Activated naive CD4-positive, alpha-beta T cell treated with anti-CD3 and anti-CD28 coated beads, Interleukin-2, amount 10 ng/mL, durations not matched to agents 7 days and 5 days (primary cell): ENCODE measurements around the gene HPCAL4.
A peak's percentile ranks its signal among the peaks of the same experiment; 100 is the strongest.

Experiments
- CTCF ChIA-PET: fragments of 350-600 bp; sonication (Branson Sonifier 250); formaldehyde crosslinking; loops from one replicate; lab custom pipeline; 2021; ENCODE audit warnings: antibody characterized with exemption; lab: Charles Lee
- DNase-seq: peaks from one replicate; pipeline ENCODE4 v3.0.0-alpha.2; 2020
- H3K27ac Mint-ChIP-seq: one replicate; pipeline ENCODE4 v1.8.0; 2021; ENCODE audit warnings: mild to moderate bottlenecking, moderate library complexity, mixed read lengths
- H3K27me3 Mint-ChIP-seq: one replicate; pipeline ENCODE4 v1.8.0; 2021; ENCODE audit warnings: mild to moderate bottlenecking, mixed read lengths
- H3K36me3 Mint-ChIP-seq: one replicate; pipeline ENCODE4 v1.8.0; 2021; ENCODE audit warnings: mixed read lengths
- H3K4me1 Mint-ChIP-seq: one replicate; pipeline ENCODE4 v1.8.0; 2021; ENCODE audit warnings: mixed read lengths
- H3K4me3 Mint-ChIP-seq: one replicate; pipeline ENCODE4 v1.8.0; 2021; ENCODE audit warnings: mild to moderate bottlenecking, moderate library complexity, mixed read lengths
- H3K9me3 Mint-ChIP-seq: one replicate; pipeline ENCODE4 v1.8.0; 2021; ENCODE audit warnings: mixed read lengths

HPCAL4 gene

GRCh38 chr1:39679821-39680220 is 11.4 kb downstream of the HPCAL4 start:
- no peaks in the 10 kb centered on the region for H3K36me3 Mint-ChIP-seq
- no peak overlapping the region for H3K27ac Mint-ChIP-seq
- peaks cover 23% of the 10 kb centered on the region for H3K4me1 Mint-ChIP-seq
- H3K9me3 Mint-ChIP-seq = no peaks in the 10 kb centered on the region
- no peak for DNase-seq
- CTCF ChIA-PET = interaction anchor here (1.5 to 3.4 kb wide), 2 partner anchors 11 to 22 kb away, joined by 3 to 17 read pairs; partner anchors contain the start of gene HPCAL4
- peaks cover 48% of the 10 kb centered on the region for H3K27me3 Mint-ChIP-seq
- no peak overlapping the region for H3K4me3 Mint-ChIP-seq

GRCh38 chr1:39678889-39679288 is 12.3 kb downstream of the HPCAL4 start:
- DNase-seq = no peak
- Mint-ChIP-seq H3K27ac (no peak overlapping the region), H3K27me3 (peaks cover 46% of the 10 kb centered on the region), H3K4me3 (no peak overlapping the region), H3K4me1 (peaks cover 19% of the 10 kb centered on the region), H3K9me3 (no peaks in the 10 kb centered on the region), H3K36me3 (no peaks in the 10 kb centered on the region)
- CTCF ChIA-PET = interaction anchor here (1.5 to 3.4 kb wide), 2 partner anchors 12 to 21 kb away, joined by 3 to 17 read pairs; partner anchors contain the start of gene HPCAL4

GRCh38 chr1:39677645-39678044 is 13.6 kb downstream of the HPCAL4 start:
- Mint-ChIP-seq H3K9me3 (no peaks in the 10 kb centered on the region), H3K4me1 (peaks cover 16% of the 10 kb centered on the region), H3K27me3 (peaks cover 46% of the 10 kb centered on the region), H3K36me3 (no peaks in the 10 kb centered on the region), H3K4me3 (no peak overlapping the region), H3K27ac (no peak overlapping the region)
- DNase-seq = no peak
- CTCF ChIA-PET = no interaction called here

- H3K27ac Mint-ChIP-seq = no peak overlapping the region
- H3K9me3 Mint-ChIP-seq = no peaks in the 10 kb centered on the region
- no peak for DNase-seq
- peaks cover 46% of the 10 kb centered on the region for H3K27me3 Mint-ChIP-seq
- peaks cover 18% of the 10 kb centered on the region for H3K4me1 Mint-ChIP-seq
- no peak overlapping the region for H3K4me3 Mint-ChIP-seq
- no peaks in the 10 kb centered on the region for H3K36me3 Mint-ChIP-seq
- CTCF ChIA-PET = interaction anchor here (1.5 kb wide), 1 partner anchor 19 kb away, joined by 5 read pairs; no protein-coding TSS in a partner anchor
Measured at GRCh38 chr1:39676948-39677548, 14.2 kb downstream of the HPCAL4 start.

- no peak for DNase-seq
- Mint-ChIP-seq H3K27me3 (peaks cover 54% of the 10 kb centered on the region), H3K36me3 (no peaks in the 10 kb centered on the region), H3K9me3 (no peaks in the 10 kb centered on the region), H3K4me1 (peaks cover 4% of the 10 kb centered on the region), H3K27ac (no peak overlapping the region), H3K4me3 (no peak overlapping the region)
- CTCF ChIA-PET = interaction anchor here (10.3 kb wide), 1 partner anchor 17 kb away, joined by 115 read pairs; no protein-coding TSS in a partner anchor
Measured at GRCh38 chr1:39675220-39675619, 16.0 kb downstream of the HPCAL4 start.

GRCh38 chr1:39673215-39673614 is 18.0 kb downstream of the HPCAL4 start:
- CTCF ChIA-PET = interaction anchor here (0.7 to 10.3 kb wide), 14 partner anchors 8 to 565 kb away, joined by 3 to 115 read pairs (median 4); partner anchors contain the start of gene HPCAL4
- Mint-ChIP-seq H3K4me1 (peaks cover 2% of the 10 kb centered on the region), H3K9me3 (no peaks in the 10 kb centered on the region), H3K27me3 (peaks cover 63% of the 10 kb centered on the region), H3K4me3 (no peak overlapping the region), H3K36me3 (no peaks in the 10 kb centered on the region), H3K27ac (no peak overlapping the region)
- no peak for DNase-seq

- H3K4me3 Mint-ChIP-seq = no peak overlapping the region
- peaks cover 4% of the 10 kb centered on the region for H3K4me1 Mint-ChIP-seq
- no peak overlapping the region for H3K27ac Mint-ChIP-seq
- H3K36me3 Mint-ChIP-seq = no peaks in the 10 kb centered on the region
- peak; percentile 55 for DNase-seq
- peaks cover 66% of the 10 kb centered on the region for H3K27me3 Mint-ChIP-seq
- no peaks in the 10 kb centered on the region for H3K9me3 Mint-ChIP-seq
- CTCF ChIA-PET = interaction anchor here (0.6 to 10.3 kb wide), 16 partner anchors 9 to 69 kb away, joined by 3 to 115 read pairs (median 4); partner anchors contain the start of gene HPCAL4
Measured at GRCh38 chr1:39672551-39672947, 18.7 kb downstream of the HPCAL4 start.

GRCh38 chr1:39671793-39672550 is 19.3 kb downstream of the HPCAL4 start, which contains the start of gene NT5C1A:
Gene NT5C1A, minus strand, starts transcription at chr1:39672107. Its CDS starts 69 bp downstream, at chr1:39672038.
- CTCF ChIA-PET = interaction anchor here (0.6 to 10.3 kb wide), 17 partner anchors 9 to 70 kb away, joined by 3 to 115 read pairs (median 4); partner anchors contain the start of gene HPCAL4

GRCh38 chr1:39671433-39671792 is 19.8 kb downstream of the HPCAL4 start:
- Mint-ChIP-seq H3K9me3 (no peaks in the 10 kb centered on the region), H3K36me3 (no peaks in the 10 kb centered on the region), H3K27me3 (peaks cover 77% of the 10 kb centered on the region), H3K27ac (no peak overlapping the region), H3K4me1 (peaks cover 13% of the 10 kb centered on the region), H3K4me3 (no peak overlapping the region)
- CTCF ChIA-PET = interaction anchor here (1.1 to 10.3 kb wide), 11 partner anchors 10 to 66 kb away, joined by 3 to 115 read pairs (median 4); no protein-coding TSS in a partner anchor
- no peak for DNase-seq

More at GRCh38 chr1:39671793-39672550, 19.3 kb downstream of the HPCAL4 start, which contains the start of gene NT5C1A:
- Mint-ChIP-seq H3K9me3 (no peaks in the 10 kb centered on the region), H3K36me3 (no peaks in the 10 kb centered on the region), H3K27ac (no peak within 1 kb of the TSS), H3K4me3 (peak within 1 kb of the TSS; percentile 48), H3K27me3 (peaks cover 72% of the 10 kb centered on the region), H3K4me1 (peaks cover 8% of the 10 kb centered on the region)
- DNase-seq = peak; percentile 36

GRCh38 chr1:39670689-39671088 is 20.5 kb downstream of the HPCAL4 start:
- Mint-ChIP-seq H3K27me3 (peaks cover 77% of the 10 kb centered on the region), H3K4me3 (no peak overlapping the region), H3K9me3 (no peaks in the 10 kb centered on the region), H3K4me1 (peaks cover 13% of the 10 kb centered on the region), H3K27ac (no peak overlapping the region), H3K36me3 (no peaks in the 10 kb centered on the region)
- CTCF ChIA-PET = interaction anchor here (0.9 to 10.3 kb wide), 12 partner anchors 11 to 578 kb away, joined by 3 to 115 read pairs (median 4); no protein-coding TSS in a partner anchor
- no peak for DNase-seq

GRCh38 chr1:39668894-39669293 is 22.3 kb downstream of the HPCAL4 start:
- no peaks in the 10 kb centered on the region for H3K36me3 Mint-ChIP-seq
- H3K27me3 Mint-ChIP-seq = peaks cover 69% of the 10 kb centered on the region
- no peaks in the 10 kb centered on the region for H3K9me3 Mint-ChIP-seq
- H3K4me1 Mint-ChIP-seq = peaks cover 13% of the 10 kb centered on the region
- CTCF ChIA-PET = interaction anchor here (1.3 to 10.3 kb wide), 4 partner anchors 10 to 149 kb away, joined by 3 to 115 read pairs (median 6); no protein-coding TSS in a partner anchor
- H3K27ac Mint-ChIP-seq = no peak overlapping the region
- DNase-seq = no peak
- no peak overlapping the region for H3K4me3 Mint-ChIP-seq

- Mint-ChIP-seq H3K27me3 (peaks cover 61% of the 10 kb centered on the region), H3K27ac (no peak overlapping the region), H3K4me1 (peaks cover 13% of the 10 kb centered on the region), H3K9me3 (no peaks in the 10 kb centered on the region), H3K36me3 (no peaks in the 10 kb centered on the region), H3K4me3 (no peak overlapping the region)
- DNase-seq = no peak
- CTCF ChIA-PET = interaction anchor here (0.7 to 10.3 kb wide), 6 partner anchors 9 to 62 kb away, joined by 3 to 115 read pairs (median 10); no protein-coding TSS in a partner anchor
Measured at GRCh38 chr1:39668111-39668510, 23.1 kb downstream of the HPCAL4 start.

- Mint-ChIP-seq H3K4me3 (no peak overlapping the region), H3K4me1 (peaks cover 11% of the 10 kb centered on the region), H3K27ac (no peak overlapping the region), H3K27me3 (peaks cover 54% of the 10 kb centered on the region), H3K36me3 (no peaks in the 10 kb centered on the region), H3K9me3 (no peaks in the 10 kb centered on the region)
- CTCF ChIA-PET = interaction anchor here (0.8 to 10.3 kb wide), 4 partner anchors 8 to 61 kb away, joined by 5 to 115 read pairs (median 11); no protein-coding TSS in a partner anchor
- DNase-seq = no peak
Measured at GRCh38 chr1:39666772-39667171, 24.5 kb downstream of the HPCAL4 start.

GRCh38 chr1:39663559-39663958 is 27.7 kb downstream of the HPCAL4 start:
- Mint-ChIP-seq H3K36me3 (no peaks in the 10 kb centered on the region), H3K27me3 (peaks cover 40% of the 10 kb centered on the region), H3K9me3 (no peaks in the 10 kb centered on the region), H3K4me3 (no peak overlapping the region), H3K4me1 (peaks cover 11% of the 10 kb centered on the region), H3K27ac (no peak overlapping the region)
- no peak for DNase-seq
- CTCF ChIA-PET = interaction anchor here (0.7 to 7.8 kb wide), 3 partner anchors 10 to 1674 kb away, joined by 3 to 126 read pairs (median 6); partner anchors contain the start of gene SF3A3
